Stomach (tissue), 9 donors: ENCODE measurements around the gene C10orf105. TPM values are rescaled to one million over a fixed set of nuclear protein-coding genes. Genes with fewer than 3 reads are reported as not detected.

Source experiments
- DNase-seq, 2 donors: peaks; one replicate each; pipeline versions ENCODE4 v3.0.0 to v3.0.0-alpha.2; 2013 to 2019
- H3K27ac ChIP-seq, 5 donors: fragments of 200-600 bp in 4 of 5; sonication (generic) in 4 of 5; one replicate each; pipeline ENCODE4 v1.5.1; 2013 to 2019; ENCODE audit warnings: mild to moderate bottlenecking in 1 of 5, moderate library complexity in 1 of 5
- H3K27me3 ChIP-seq, 3 donors: fragments of 200-600 bp; sonication (generic); one replicate each; pipeline ENCODE4 v1.5.1; 2017 to 2019; ENCODE audit warnings: mixed run types in 1 of 3
- H3K36me3 ChIP-seq, 4 donors: fragments of 200-600 bp; sonication (generic); 1 replicate in 3 of 4; 2 replicates in 1 of 4; pipeline ENCODE4 v1.5.1; 2016 to 2019
- H3K4me1 ChIP-seq, 4 donors: fragments of 200-600 bp; sonication (generic); one replicate each; pipeline ENCODE4 v1.5.1; 2016 to 2019
- H3K4me3 ChIP-seq, 4 donors: fragments of 200-600 bp; sonication (generic) in 3 of 4; one replicate each; pipeline ENCODE4 v1.5.1; 2016 to 2019; ENCODE audit warnings: mild to moderate bottlenecking in 1 of 4
- H3K9me3 ChIP-seq, 4 donors: fragments of 200-600 bp; sonication (generic); one replicate each; pipeline ENCODE4 v1.5.1; 2016 to 2019
- CTCF ChIP-seq, 7 experiments: fragments of 450-650 bp in 4 of 7; fragments of 200-600 bp in 3 of 7; sonication (generic) in 3 of 7; IDR thresholded peaks; one replicate each; pipeline ENCODE4 v1.5.1; 2016 to 2019; ENCODE audit warnings: antibody characterized with exemption in 7 of 7, control low read depth in 2 of 7, mild to moderate bottlenecking in 1 of 7
- EP300 ChIP-seq: sonication (generic); formaldehyde crosslinking; IDR thresholded peaks from one replicate; pipeline ENCODE4 v1.6.1; 2017; ENCODE audit warnings: antibody characterized with exemption
- POLR2A ChIP-seq, 4 donors: fragments of 450-650 bp; IDR thresholded peaks; one replicate each; pipeline ENCODE4 v1.6.1; 2016; ENCODE audit warnings: antibody characterized with exemption in 4 of 4, control low read depth in 2 of 4, mild to moderate bottlenecking in 1 of 4, moderate library complexity in 1 of 4
- POLR2AphosphoS5 ChIP-seq, 3 donors: sonication (generic); formaldehyde crosslinking; IDR thresholded peaks; one replicate each; pipeline ENCODE4 v1.6.1; 2016; ENCODE audit warnings: antibody characterized with exemption in 3 of 3
- WGBS, 5 donors: extraction: QIAGEN DNeasy Blood & Tissue Kit in 3 of 5; methylation state at CpG; one replicate each; pipeline versions ENCODE4 v1.1.5 to v1.1.7; 2013 to 2018; 5-methylcytosine and 5-hydroxymethylcytosine counted together
- intact Hi-C: fragments of 100-400 bp; cut with DNase I; formaldehyde crosslinking; loops from one replicate; pipeline ENCODE4 v1.15.1; 2023; ENCODE audit warnings: low total_unique reads
- polyA plus RNA-seq, 3 donors: library from polyadenylated mRNA; stranded (reverse); fragments of 200-250 nt; gene quantifications; one replicate each; pipeline ENCODE4 v1.2.3, GENCODE V29; 2013
- total RNA-seq, 5 donors: library from RNA; depleted of rRNA; stranded (reverse); fragments of >200 nt; gene quantifications; one replicate each; pipeline versions ENCODE4 v1.1.0 to v1.2.3, GENCODE V29; 2014 to 2016
- donor health status: healthy with polysubstance abuse.
- donor health status: Bipolar disorder and iron deficiency.
- donor health status: healthy.

C10orf105 gene
- total and polyA plus RNA-seq, 8 donors: 0.03 TPM; not detected in 7

GRCh38 chr10:71746344-71747037 lies 26.9 kb upstream of the C10orf105 start:
- DNase-seq: peak; percentile 73 to 86
- 39 to 54% (median 43%) methylated on average over 13 of the region's 13 CpGs for WGBS, 5 donors
- peaks cover 42 to 74% (median 49%) of the 10 kb centered on the region in 4 donors for H3K4me1 ChIP-seq
- H3K9me3 ChIP-seq: peaks cover 0 to 12% (median 7%) of the 10 kb centered on the region in 4 donors
- peaks cover 12 to 21% (median 19%) of the 10 kb centered on the region in 4 donors for H3K36me3 ChIP-seq
- no peak for TF ChIP-seq CTCF (IDR thresholded peaks at IDR 0.05)
- TF ChIP-seq POLR2AphosphoS5 (IDR thresholded peaks at IDR 0.05): peak in 2 of 3 donors; percentile 50 to 72
- peak overlapping the region; percentile 33 to 85 (median 79) for H3K27ac ChIP-seq
- intact Hi-C loops: no loop called here
- H3K4me3 ChIP-seq: no peak overlapping the region
- H3K27me3 ChIP-seq: no peaks in the 10 kb centered on the region

- Histone ChIP-seq H3K27me3 (no peaks in the 10 kb centered on the region), H3K36me3 (peaks cover 8 to 14% (median 11%) of the 10 kb centered on the region in 4 donors), H3K4me1 (peaks cover 43 to 76% (median 49%) of the 10 kb centered on the region in 4 donors), H3K4me3 (no peak overlapping the region), H3K27ac (peak overlapping the region; percentile 33 to 85 (median 79)), H3K9me3 (peaks cover 0 to 12% (median 7%) of the 10 kb centered on the region in 4 donors)
- WGBS, 5 donors: 85 to 100% (median 95%) methylated on average over 1 to 2 of the region's 2 CpGs
- TF ChIP-seq POLR2A (IDR thresholded peaks at IDR 0.05) (no peak), EP300 (no peak), POLR2AphosphoS5 (IDR thresholded peaks at IDR 0.05) (no peak)
- intact Hi-C loops: no loop called here
- no peak for DNase-seq
Observed at GRCh38 chr10:71745664-71746250, 26.2 kb upstream of the C10orf105 start.

GRCh38 chr10:71744897-71745663 lies 25.5 kb upstream of the C10orf105 start:
- WGBS, 5 donors: 80 to 93% (median 85%) methylated on average over 7 to 8 of the region's 8 CpGs
- H3K4me1 ChIP-seq: peaks cover 46 to 76% (median 50%) of the 10 kb centered on the region in 4 donors
- peak overlapping the region in 3 of 5 donors; percentile 74 to 85 (median 80) for H3K27ac ChIP-seq
- TF ChIP-seq EP300 (no peak), CTCF (IDR thresholded peaks at IDR 0.05) (no peak), POLR2A (IDR thresholded peaks at IDR 0.05) (no peak), POLR2AphosphoS5 (IDR thresholded peaks at IDR 0.05) (no peak)
- no peaks in the 10 kb centered on the region for H3K27me3 ChIP-seq
- intact Hi-C loops: no loop called here
- peaks cover under 1 to 7% (median 5%) of the 10 kb centered on the region in 4 donors for H3K36me3 ChIP-seq
- peaks cover 0 to 12% (median 7%) of the 10 kb centered on the region in 4 donors for H3K9me3 ChIP-seq
- H3K4me3 ChIP-seq: no peak overlapping the region
- no peak for DNase-seq

GRCh38 chr10:71743866-71744265 lies 24.3 kb upstream of the C10orf105 start:
- H3K4me3 ChIP-seq: no peak overlapping the region
- no peaks in the 10 kb centered on the region for H3K27me3 ChIP-seq
- H3K4me1 ChIP-seq: peaks cover 34 to 76% (median 43%) of the 10 kb centered on the region in 4 donors
- no peak for DNase-seq
- no peaks in the 10 kb centered on the region for H3K36me3 ChIP-seq
- 87 to 98% (median 94%) methylated on average over 1 of the region's 1 CpG for WGBS, 5 donors
- intact Hi-C loops: no loop called here
- peaks cover 0 to 12% (median 7%) of the 10 kb centered on the region in 4 donors for H3K9me3 ChIP-seq
- H3K27ac ChIP-seq: no peak overlapping the region
- no peak for TF ChIP-seq EP300
- TF ChIP-seq CTCF (IDR thresholded peaks at IDR 0.05): no peak
- TF ChIP-seq POLR2AphosphoS5 (IDR thresholded peaks at IDR 0.05): no peak
- no peak for TF ChIP-seq POLR2A (IDR thresholded peaks at IDR 0.05)
